CD4-positive, CD25-positive, alpha-beta regulatory T cell (primary cell): ENCODE results near the gene C19orf67. TPM values are rescaled to one million over a fixed set of nuclear protein-coding genes. Genes with fewer than 3 reads are reported as not detected.

Source experiments
- ATAC-seq, 2 donors: fragments of 150-1000 bp; cut with Tn5 transposase; one replicate each; pipeline ENCODE4 v1.10.0; 2021; ENCODE audit warnings: low read depth in 2 of 2, moderate number of reproducible peaks in 2 of 2, moderate library complexity in 1 of 2
- DNase-seq, 3 donors: peaks; one replicate each; pipeline versions ENCODE4 v3.0.0 to v3.0.0-alpha.2; 2012 to 2022; ENCODE audit warnings: mixed read lengths in 1 of 3
- H3K27ac ChIP-seq: one replicate; pipeline ENCODE4 v1.7.0; 2013; ENCODE audit warnings: mild to moderate bottlenecking, low read length; ENCODE audit not compliant: insufficient read depth, poor library complexity, severe bottlenecking
- H3K27me3 ChIP-seq: one replicate; pipeline ENCODE4 v1.7.0; 2013; ENCODE audit warnings: low read length; ENCODE audit not compliant: control insufficient read depth, insufficient read depth
- H3K36me3 ChIP-seq: one replicate; pipeline ENCODE4 v1.7.0; 2013; ENCODE audit warnings: mild to moderate bottlenecking, low read length, moderate library complexity; ENCODE audit not compliant: control insufficient read depth, insufficient read depth
- H3K4me1 ChIP-seq: 2 replicates; pipeline ENCODE4 v1.7.0; 2013; ENCODE audit warnings: mild to moderate bottlenecking, low read length; ENCODE audit not compliant: insufficient read depth, control insufficient read depth, poor library complexity, severe bottlenecking
- H3K4me3 ChIP-seq: one replicate; pipeline ENCODE4 v1.7.0; 2013; ENCODE audit warnings: low read depth, mild to moderate bottlenecking, low read length, moderate library complexity
- H3K9me3 ChIP-seq, 2 experiments: 1 replicate in 1 of 2; 2 replicates in 1 of 2; pipeline ENCODE4 v1.7.0; 2013; ENCODE audit warnings: low read length in 2 of 2, mild to moderate bottlenecking in 1 of 2, moderate library complexity in 1 of 2; ENCODE audit not compliant: control insufficient read depth in 2 of 2
- H3K27ac Mint-ChIP-seq, 3 donors: one replicate each; pipeline ENCODE4 v1.8.0; 2020 to 2022; ENCODE audit warnings: mild to moderate bottlenecking in 3 of 3, mixed read lengths in 3 of 3, moderate library complexity in 2 of 3
- H3K27me3 Mint-ChIP-seq: one replicate; pipeline ENCODE4 v1.8.0; 2022; ENCODE audit warnings: mild to moderate bottlenecking, mixed read lengths
- H3K36me3 Mint-ChIP-seq: one replicate; pipeline ENCODE4 v1.8.0; 2020; ENCODE audit warnings: mixed read lengths
- H3K4me1 Mint-ChIP-seq, 4 donors: one replicate each; pipeline ENCODE4 v1.8.0; 2020 to 2022; ENCODE audit warnings: mixed read lengths in 4 of 4, mild to moderate bottlenecking in 1 of 4
- H3K4me3 Mint-ChIP-seq, 4 donors: one replicate each; pipeline ENCODE4 v1.8.0; 2020 to 2022; ENCODE audit warnings: mild to moderate bottlenecking in 4 of 4, mixed read lengths in 4 of 4, moderate library complexity in 3 of 4
- H3K9me3 Mint-ChIP-seq, 7 donors: one replicate each; pipeline ENCODE4 v1.8.0; 2020 to 2022; ENCODE audit warnings: mixed read lengths in 7 of 7, mild to moderate bottlenecking in 3 of 7, moderate library complexity in 2 of 7
- polyA plus RNA-seq, 4 donors: library from polyadenylated mRNA; unstranded; fragments of 300-500 nt; fragmentation: Illumina TruSeq; gene quantifications; one replicate each; pipeline ENCODE4 v1.2.3, GENCODE V29; 2021
- total RNA-seq: library from RNA; stranded (reverse); gene quantifications from one replicate; pipeline ENCODE4 v1.2.3, GENCODE V29; 2022

The C19orf67 gene
- total and polyA plus RNA-seq, 5 donors from 2014 or later, result not detected

DNA sequence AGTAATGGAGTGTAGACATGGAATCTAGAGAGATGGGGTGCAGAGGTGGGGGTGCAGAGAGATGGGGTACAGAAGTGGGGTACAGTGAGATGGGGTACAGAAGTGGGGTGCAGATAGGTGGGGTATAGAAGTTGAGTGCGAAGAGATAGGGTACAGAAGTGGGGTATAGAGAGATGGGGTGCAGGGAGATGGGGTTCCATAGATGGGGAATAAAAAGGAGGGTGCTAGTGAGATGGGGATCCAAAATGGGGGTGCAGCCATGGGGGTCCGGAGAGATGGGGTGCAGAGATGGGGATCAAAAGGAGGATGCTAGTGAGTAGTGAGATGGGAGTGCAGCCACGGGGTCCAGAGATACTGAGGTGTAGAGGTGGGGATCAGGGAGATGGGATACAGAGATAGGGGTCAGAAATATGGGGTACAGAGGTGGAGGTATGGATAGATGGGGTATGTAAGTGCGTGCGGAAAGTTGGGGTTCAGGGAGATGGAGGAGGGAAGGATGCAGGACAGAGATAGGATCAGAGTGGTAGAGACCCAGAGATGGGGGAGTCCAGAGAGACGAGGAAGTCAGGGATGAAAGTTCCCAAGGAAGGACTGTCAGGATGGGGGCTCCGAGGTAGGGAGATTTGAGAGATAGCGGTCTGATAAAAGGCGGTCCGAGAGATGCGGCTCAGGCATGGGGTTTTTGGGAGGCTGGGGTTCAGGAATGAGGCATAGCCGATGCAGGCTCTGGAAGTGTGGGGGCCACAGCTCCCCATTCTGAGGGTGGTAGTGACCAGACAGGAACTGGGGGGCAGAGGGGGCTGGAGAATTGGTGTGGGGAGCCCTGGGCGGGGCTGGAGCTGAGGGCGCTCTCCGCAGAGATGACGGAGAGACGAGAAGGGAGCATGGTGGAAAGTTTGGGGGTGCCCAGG, 27.1 kb downstream of the C19orf67 start:
- Mint-ChIP-seq H3K27me3 (peaks cover 45% of the 10 kb centered on the region), H3K9me3 (no peaks in the 10 kb centered on the region), H3K36me3 (no peaks in the 10 kb centered on the region), H3K27ac (peak overlapping the region in 1 of 3 donors; percentile 66), H3K4me3 (peak overlapping the region in 2 of 4 donors; percentile 44 to 62), H3K4me1 (peaks cover 0 to 29% (median 8%) of the 10 kb centered on the region in 4 donors)
- H3K27ac ChIP-seq, result no peak overlapping the region
- ATAC-seq (no peak), DNase-seq (no peak)
- H3K36me3 ChIP-seq, result no peaks in the 10 kb centered on the region
- no peak overlapping the region for H3K4me3 ChIP-seq
- peaks cover 17% of the 10 kb centered on the region for H3K4me1 ChIP-seq
- H3K9me3 ChIP-seq, result no peaks in the 10 kb centered on the region
- H3K27me3 ChIP-seq, result peaks cover 11% of the 10 kb centered on the region

DNA sequence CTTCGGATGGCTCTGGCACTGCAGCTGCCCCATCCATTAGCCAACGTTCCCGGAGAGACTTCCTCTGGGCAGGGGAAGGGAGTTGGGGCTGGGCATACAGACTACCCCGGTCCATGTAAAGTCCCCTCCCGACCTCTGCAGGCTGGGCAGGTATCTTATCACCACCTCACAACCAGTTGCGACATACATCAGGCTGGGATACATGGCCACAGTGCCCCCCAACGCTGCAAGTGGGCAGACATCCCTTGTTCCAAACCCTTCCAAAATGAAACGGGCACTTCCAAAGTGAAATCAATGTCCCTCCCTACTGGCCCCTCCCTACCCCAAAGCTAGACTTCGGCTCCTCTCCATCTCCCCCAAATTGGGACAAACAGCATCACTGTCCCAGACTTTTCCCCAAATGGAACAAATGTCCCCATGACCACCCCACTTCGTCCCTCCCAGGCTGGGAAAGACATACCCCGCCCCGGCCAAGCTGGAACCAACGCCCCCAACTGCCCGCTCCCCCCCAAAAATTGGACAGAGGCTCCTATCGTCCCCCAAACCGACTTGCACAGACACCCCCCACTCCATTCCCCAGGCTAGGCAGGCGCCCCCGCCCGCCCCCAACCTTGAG, 28.7 kb downstream of the C19orf67 start:
- Mint-ChIP-seq H3K4me1 (peaks cover 0 to 29% (median 8%) of the 10 kb centered on the region in 4 donors), H3K9me3 (peaks cover 0 to 3% (median 0%) of the 10 kb centered on the region in 7 donors), H3K36me3 (peaks cover 10% of the 10 kb centered on the region), H3K27me3 (peaks cover 45% of the 10 kb centered on the region), H3K4me3 (peak overlapping the region in 1 of 4 donors; percentile 29), H3K27ac (no peak overlapping the region)
- H3K27ac ChIP-seq, result no peak overlapping the region
- peaks cover 17% of the 10 kb centered on the region for H3K4me1 ChIP-seq
- H3K27me3 ChIP-seq, result peaks cover 11% of the 10 kb centered on the region
- DNase-seq (no peak), ATAC-seq (no peak)
- H3K4me3 ChIP-seq, result no peak overlapping the region
- no peaks in the 10 kb centered on the region for H3K9me3 ChIP-seq
- peaks cover 14% of the 10 kb centered on the region for H3K36me3 ChIP-seq

DNA sequence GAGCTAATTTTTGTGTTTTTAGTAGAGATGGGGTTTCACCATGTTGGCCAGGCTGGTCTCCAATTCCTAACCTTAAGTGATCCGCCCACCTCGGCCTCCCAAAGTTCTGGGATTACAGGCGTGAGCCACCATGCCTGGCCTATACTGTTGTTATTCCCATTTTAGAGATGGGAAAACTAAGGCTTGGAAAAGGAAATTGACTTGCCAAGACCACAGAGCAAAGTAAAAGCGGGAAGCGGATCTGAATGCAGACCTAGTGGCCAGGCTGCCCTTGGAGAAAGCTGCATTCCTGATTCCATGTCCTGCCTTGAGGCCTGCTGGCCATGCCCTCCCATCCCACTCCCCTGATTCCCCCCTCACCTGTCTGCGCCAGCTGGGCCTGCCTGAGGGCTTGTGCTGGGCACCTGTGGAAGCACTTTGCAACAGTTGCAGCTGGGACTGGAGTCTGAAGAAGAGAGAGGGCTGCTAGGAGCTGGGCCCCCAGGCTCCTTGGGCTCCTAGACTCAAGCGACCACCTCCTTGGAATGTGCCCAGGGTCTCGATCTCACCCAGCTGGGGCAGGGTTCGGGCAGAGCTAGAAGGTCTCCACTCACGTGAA, 29.4 kb downstream of the C19orf67 start:
- Mint-ChIP-seq H3K4me3 (no peak overlapping the region), H3K36me3 (peaks cover 14% of the 10 kb centered on the region), H3K4me1 (peaks cover 0 to 29% (median 8%) of the 10 kb centered on the region in 4 donors), H3K27me3 (peaks cover 42% of the 10 kb centered on the region), H3K9me3 (peaks cover 0 to 3% (median 0%) of the 10 kb centered on the region in 7 donors), H3K27ac (no peak overlapping the region)
- H3K36me3 ChIP-seq, result peaks cover 19% of the 10 kb centered on the region
- peaks cover 17% of the 10 kb centered on the region for H3K4me1 ChIP-seq
- no peaks in the 10 kb centered on the region for H3K9me3 ChIP-seq
- H3K27me3 ChIP-seq, result peaks cover 11% of the 10 kb centered on the region
- H3K27ac ChIP-seq, result no peak overlapping the region
- no peak for DNase-seq
- no peak for ATAC-seq
- no peak overlapping the region for H3K4me3 ChIP-seq

DNA sequence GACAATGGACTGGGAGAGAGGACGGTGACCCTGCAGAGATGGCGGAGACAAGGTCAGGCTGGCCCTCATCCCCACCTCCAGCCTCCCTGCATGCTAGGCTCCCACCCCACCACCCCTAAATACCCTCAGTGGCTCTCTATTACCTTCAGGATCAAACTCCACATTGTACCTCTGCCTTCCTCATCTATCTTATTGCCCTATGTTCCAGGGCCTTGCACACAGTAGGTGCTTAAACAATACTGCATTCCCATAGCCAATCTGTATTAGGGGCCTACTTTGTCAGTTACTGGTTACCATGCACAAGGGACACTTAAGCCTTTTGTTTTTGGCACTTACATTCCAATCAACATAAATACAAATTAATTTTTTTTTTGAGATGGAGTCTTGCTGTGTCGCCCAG, 30.2 kb downstream of the C19orf67 start:
- Mint-ChIP-seq H3K27me3 (peaks cover 36% of the 10 kb centered on the region), H3K4me3 (no peak overlapping the region), H3K27ac (no peak overlapping the region), H3K4me1 (peaks cover 0 to 29% (median 8%) of the 10 kb centered on the region in 4 donors), H3K36me3 (peaks cover 16% of the 10 kb centered on the region), H3K9me3 (peaks cover 0 to 3% (median 0%) of the 10 kb centered on the region in 7 donors)
- Histone ChIP-seq H3K27ac (no peak overlapping the region), H3K27me3 (peaks cover 10% of the 10 kb centered on the region), H3K36me3 (peaks cover 26% of the 10 kb centered on the region), H3K4me1 (peaks cover 17% of the 10 kb centered on the region), H3K4me3 (no peak overlapping the region), H3K9me3 (no peaks in the 10 kb centered on the region)
- no peak for ATAC-seq
- no peak for DNase-seq

DNA sequence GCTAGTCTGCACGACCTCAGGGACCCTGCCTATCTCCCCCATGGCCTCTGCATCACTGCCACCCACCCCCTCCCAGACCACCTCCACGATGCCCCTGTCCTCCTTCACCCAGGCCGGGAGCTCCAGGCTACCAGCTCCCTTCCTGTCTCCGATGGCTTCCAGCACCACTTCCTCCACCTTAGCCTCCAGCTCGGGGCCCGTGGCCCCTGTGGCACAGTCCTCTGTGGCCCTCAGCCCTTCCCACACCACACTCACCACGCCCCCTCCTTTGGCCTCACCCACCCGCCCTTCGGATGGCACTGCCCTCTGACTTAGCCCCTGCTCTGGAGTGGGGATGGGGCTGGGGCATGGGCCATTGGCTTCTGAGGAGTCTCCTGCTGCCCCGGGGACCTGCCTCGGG, 30.9 kb downstream of the C19orf67 start:
- peaks cover 17% of the 10 kb centered on the region for H3K4me1 ChIP-seq
- no peak overlapping the region for H3K27ac ChIP-seq
- Mint-ChIP-seq H3K27me3 (peaks cover 30% of the 10 kb centered on the region), H3K4me3 (no peak overlapping the region), H3K4me1 (peaks cover 0 to 25% (median 8%) of the 10 kb centered on the region in 4 donors), H3K27ac (no peak overlapping the region), H3K36me3 (peaks cover 22% of the 10 kb centered on the region), H3K9me3 (peaks cover 0 to 3% (median 0%) of the 10 kb centered on the region in 7 donors)
- peaks cover 8% of the 10 kb centered on the region for H3K27me3 ChIP-seq
- no peak for ATAC-seq
- peaks cover 31% of the 10 kb centered on the region for H3K36me3 ChIP-seq
- H3K4me3 ChIP-seq, result no peak overlapping the region
- H3K9me3 ChIP-seq, result no peaks in the 10 kb centered on the region
- no peak for DNase-seq

DNA sequence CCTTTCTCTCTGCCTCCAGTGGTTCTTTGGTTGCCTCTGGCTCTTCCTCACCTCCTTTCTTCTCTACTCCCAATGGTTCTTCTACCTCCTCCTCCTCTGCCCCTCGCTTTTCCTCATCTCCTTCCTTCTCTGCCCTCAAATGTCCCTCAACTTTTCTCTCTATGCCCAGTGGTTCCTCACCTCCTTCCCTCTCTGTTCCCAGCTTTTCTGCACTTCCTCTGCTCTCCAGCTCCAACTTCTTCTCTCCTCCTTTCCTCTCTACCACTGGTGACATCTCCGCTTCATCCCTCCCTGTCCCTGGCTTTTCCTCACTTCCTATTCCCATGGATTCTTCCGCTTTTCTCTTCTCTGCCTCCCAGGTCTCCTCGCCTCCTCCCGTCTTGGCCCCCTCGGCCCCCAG, 31.5 kb downstream of the C19orf67 start:
- H3K9me3 ChIP-seq, result no peaks in the 10 kb centered on the region
- Mint-ChIP-seq H3K4me3 (no peak overlapping the region), H3K27me3 (peaks cover 25% of the 10 kb centered on the region), H3K9me3 (peaks cover 0 to 3% (median 0%) of the 10 kb centered on the region in 7 donors), H3K36me3 (peaks cover 23% of the 10 kb centered on the region), H3K4me1 (peaks cover 0 to 23% (median 8%) of the 10 kb centered on the region in 4 donors), H3K27ac (peak overlapping the region in 2 of 3 donors; percentile 33 to 46)
- H3K27ac ChIP-seq, result no peak overlapping the region
- peaks cover 8% of the 10 kb centered on the region for H3K27me3 ChIP-seq
- no peak for ATAC-seq
- H3K4me1 ChIP-seq, result peaks cover 17% of the 10 kb centered on the region
- no peak overlapping the region for H3K4me3 ChIP-seq
- peaks cover 34% of the 10 kb centered on the region for H3K36me3 ChIP-seq
- DNase-seq, result no peak

DNA sequence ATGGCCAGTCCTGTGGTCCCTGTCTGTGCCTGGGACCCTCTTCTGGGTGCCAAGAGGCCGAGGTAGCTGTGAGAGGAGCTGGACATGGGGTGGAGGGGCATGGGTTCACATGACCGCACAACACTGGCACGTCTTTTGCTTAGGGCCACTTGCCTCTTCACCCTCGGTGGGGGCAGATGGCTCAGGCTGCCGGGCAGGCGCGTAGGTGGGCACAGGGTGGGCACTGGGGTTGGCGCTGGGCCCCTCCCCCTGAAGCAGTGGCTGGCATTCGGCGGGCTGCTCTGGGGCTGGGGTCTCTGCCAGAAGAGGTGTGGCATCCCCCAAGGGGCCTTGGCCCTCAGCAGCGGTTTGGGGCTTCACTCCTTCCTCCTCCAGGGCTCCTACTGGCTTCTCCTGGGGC, 32.1 kb downstream of the C19orf67 start:
- peaks cover 12% of the 10 kb centered on the region for H3K4me1 ChIP-seq
- H3K9me3 Mint-ChIP-seq, result peaks cover 0 to 3% (median 0%) of the 10 kb centered on the region in 7 donors
- H3K4me3 Mint-ChIP-seq, result no peak overlapping the region
- H3K27ac ChIP-seq, result no peak overlapping the region
- no peak overlapping the region for H3K4me3 ChIP-seq
- H3K4me1 Mint-ChIP-seq, result peaks cover 0 to 20% (median 8%) of the 10 kb centered on the region in 4 donors
- H3K36me3 Mint-ChIP-seq, result peaks cover 26% of the 10 kb centered on the region
- DNase-seq (no peak), ATAC-seq (no peak)
- H3K27me3 Mint-ChIP-seq, result peaks cover 19% of the 10 kb centered on the region
- peaks cover 40% of the 10 kb centered on the region for H3K36me3 ChIP-seq
- H3K9me3 ChIP-seq, result no peaks in the 10 kb centered on the region
- H3K27me3 ChIP-seq, result peaks cover 6% of the 10 kb centered on the region
- H3K27ac Mint-ChIP-seq, result peak overlapping the region in 1 of 3 donors; percentile 46
